GM23248 (cell line): ENCODE measurements around the gene PPM1L.

Experiments
- EZH2 ChIP-seq: fragments of 200-600 bp; sonication (generic); IDR thresholded peaks from 2 replicates; pipeline ENCODE4 v1.6.1; 2018; ENCODE audit warnings: antibody characterized with exemption, mild to moderate bottlenecking; ENCODE audit not compliant: insufficient read depth, poor library complexity, severe bottlenecking
- EZH2phosphoT487 ChIP-seq: fragments of 200-600 bp; sonication (generic); IDR thresholded peaks from 2 replicates; pipeline ENCODE4 v1.6.1; 2018; ENCODE audit warnings: antibody characterized with exemption, moderate library complexity, mild to moderate bottlenecking, low read depth; ENCODE audit not compliant: insufficient read depth

DNA sequence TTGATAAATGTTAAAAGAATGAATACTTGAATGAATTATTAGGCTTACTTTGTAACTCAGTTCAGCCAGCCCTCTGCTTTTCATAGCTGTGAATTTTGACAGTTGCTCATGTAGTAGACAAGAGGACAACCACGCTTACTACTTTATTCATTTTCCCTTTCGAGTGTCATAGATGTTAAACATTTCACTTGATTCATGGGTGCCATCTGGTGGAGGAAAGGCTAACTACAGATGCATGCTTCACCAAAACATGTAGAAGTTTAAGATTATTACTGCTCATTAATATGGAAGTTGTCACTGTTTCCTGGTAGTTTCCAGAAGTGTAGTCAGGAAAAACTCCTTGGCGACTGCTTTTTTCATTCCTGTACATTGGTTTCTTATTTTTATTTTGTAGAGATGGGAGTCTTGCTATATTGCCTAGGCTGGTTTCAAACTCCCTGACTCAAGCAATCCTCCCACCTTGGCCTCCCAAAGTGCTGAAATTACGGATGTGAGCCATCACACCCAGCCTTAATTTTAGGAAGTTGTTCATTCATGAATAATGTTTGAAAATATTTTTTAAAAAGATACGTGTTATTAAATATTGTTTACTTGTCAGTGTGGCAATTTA lies 186.0 kb downstream of the PPM1L start:
- no peak for TF ChIP-seq EZH2
- no peak for TF ChIP-seq EZH2phosphoT487
